DND-41 (cell line): ENCODE results near the gene GABPB2.

Experiments
- EZH2 ChIP-seq: IDR thresholded peaks from 3 replicates; pipeline ENCODE4 v1.6.1; 2012; ENCODE audit warnings: borderline replicate concordance, low read depth, mild to moderate bottlenecking, moderate library complexity, low read length, inconsistent platforms; ENCODE audit not compliant: severe bottlenecking
- TF ChIP-seq, protein P1 (sequence below): IDR thresholded peaks from 2 replicates; pipeline ENCODE4 v1.5.1; 2012; ENCODE audit warnings: borderline replicate concordance, low read length, moderate library complexity, mild to moderate bottlenecking; ENCODE audit not compliant: poor library complexity, severe bottlenecking; ENCODE audit errors: extremely low read depth

DNA sequence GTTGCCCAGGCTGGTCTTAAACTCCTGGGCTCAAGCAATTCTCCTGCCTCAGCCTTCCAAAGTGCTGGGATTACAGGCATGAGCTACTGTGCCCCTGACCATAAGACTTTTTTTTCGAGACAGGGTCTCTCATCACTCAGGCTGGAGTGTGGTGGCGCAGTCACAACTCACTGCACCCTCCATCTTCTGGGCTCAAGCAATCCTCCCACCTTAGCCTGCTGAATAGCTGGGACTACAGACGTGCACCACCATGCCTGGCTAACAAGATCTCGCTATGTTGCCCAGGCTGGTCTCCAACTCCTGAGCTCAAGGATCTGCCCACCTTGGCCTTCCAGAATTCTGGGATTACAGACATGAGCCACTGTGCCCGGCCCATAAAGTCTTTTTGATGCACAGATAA is 21.1 kb upstream of the GABPB2 start:
- TF ChIP-seq, protein P1, sequence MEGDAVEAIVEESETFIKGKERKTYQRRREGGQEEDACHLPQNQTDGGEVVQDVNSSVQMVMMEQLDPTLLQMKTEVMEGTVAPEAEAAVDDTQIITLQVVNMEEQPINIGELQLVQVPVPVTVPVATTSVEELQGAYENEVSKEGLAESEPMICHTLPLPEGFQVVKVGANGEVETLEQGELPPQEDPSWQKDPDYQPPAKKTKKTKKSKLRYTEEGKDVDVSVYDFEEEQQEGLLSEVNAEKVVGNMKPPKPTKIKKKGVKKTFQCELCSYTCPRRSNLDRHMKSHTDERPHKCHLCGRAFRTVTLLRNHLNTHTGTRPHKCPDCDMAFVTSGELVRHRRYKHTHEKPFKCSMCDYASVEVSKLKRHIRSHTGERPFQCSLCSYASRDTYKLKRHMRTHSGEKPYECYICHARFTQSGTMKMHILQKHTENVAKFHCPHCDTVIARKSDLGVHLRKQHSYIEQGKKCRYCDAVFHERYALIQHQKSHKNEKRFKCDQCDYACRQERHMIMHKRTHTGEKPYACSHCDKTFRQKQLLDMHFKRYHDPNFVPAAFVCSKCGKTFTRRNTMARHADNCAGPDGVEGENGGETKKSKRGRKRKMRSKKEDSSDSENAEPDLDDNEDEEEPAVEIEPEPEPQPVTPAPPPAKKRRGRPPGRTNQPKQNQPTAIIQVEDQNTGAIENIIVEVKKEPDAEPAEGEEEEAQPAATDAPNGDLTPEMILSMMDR: no peak
- TF ChIP-seq EZH2: no peak
